Astrocyte (in vitro differentiated cells and primary cell): Measurements from ENCODE around the gene NLRP14.

Experiments used
- EZH2 ChIP-seq: IDR thresholded peaks from 2 replicates; pipeline ENCODE4 v1.6.1; 2012; ENCODE audit warnings: mild to moderate bottlenecking, low read length, inconsistent platforms; ENCODE audit not compliant: insufficient read depth
- TF ChIP-seq, protein P1 (sequence below): IDR thresholded peaks from 2 replicates; pipeline ENCODE4 v1.5.1; 2011; ENCODE audit warnings: low read depth, mild to moderate bottlenecking, inconsistent platforms, low read length, moderate library complexity; ENCODE audit not compliant: insufficient read depth

DNA sequence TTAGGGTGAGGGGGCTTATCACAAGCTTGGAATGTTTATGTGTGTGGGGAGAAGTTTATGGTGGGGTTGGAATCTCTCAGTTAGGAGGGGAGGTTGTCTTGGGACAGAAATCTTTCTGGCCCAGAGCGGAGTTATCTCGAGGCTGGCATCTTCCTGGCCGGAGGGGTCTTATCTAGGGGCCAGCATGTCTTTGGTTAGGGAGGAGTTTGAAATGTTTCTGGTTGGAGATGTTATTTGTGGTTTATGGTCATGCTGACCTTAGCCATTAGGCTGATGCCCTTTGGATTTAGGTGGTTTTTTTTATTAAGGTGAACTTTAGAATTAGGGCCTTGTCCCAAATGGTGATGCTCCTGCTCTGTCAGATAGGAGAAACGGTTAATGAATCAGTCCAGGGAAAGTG lies 60.6 kb downstream of the NLRP14 start:
- TF ChIP-seq, protein P1, sequence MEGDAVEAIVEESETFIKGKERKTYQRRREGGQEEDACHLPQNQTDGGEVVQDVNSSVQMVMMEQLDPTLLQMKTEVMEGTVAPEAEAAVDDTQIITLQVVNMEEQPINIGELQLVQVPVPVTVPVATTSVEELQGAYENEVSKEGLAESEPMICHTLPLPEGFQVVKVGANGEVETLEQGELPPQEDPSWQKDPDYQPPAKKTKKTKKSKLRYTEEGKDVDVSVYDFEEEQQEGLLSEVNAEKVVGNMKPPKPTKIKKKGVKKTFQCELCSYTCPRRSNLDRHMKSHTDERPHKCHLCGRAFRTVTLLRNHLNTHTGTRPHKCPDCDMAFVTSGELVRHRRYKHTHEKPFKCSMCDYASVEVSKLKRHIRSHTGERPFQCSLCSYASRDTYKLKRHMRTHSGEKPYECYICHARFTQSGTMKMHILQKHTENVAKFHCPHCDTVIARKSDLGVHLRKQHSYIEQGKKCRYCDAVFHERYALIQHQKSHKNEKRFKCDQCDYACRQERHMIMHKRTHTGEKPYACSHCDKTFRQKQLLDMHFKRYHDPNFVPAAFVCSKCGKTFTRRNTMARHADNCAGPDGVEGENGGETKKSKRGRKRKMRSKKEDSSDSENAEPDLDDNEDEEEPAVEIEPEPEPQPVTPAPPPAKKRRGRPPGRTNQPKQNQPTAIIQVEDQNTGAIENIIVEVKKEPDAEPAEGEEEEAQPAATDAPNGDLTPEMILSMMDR = no peak
- TF ChIP-seq EZH2 = no peak
